Mesenteric fat pad (tissue), 1 donor: ENCODE measurements around the gene PCDHA10. TPM values are rescaled to one million over a fixed set of nuclear protein-coding genes. Genes with fewer than 3 reads are reported as not detected.
"Not testable (repeated sequence)": the region's sequence is repeated elsewhere in the genome, so short reads cannot be mapped to it uniquely, and the experiment has no call there.

Source experiments
- DNase-seq: peaks from one replicate; pipeline ENCODE4 v3.0.0-alpha.2; 2020; ENCODE audit warnings: low spot score
- long read RNA-seq: library from polyadenylated mRNA; unstranded; transcript quantifications from one replicate; pipeline ENCODE4 v2.0.0, GENCODE V29; 2020
- total RNA-seq: library from RNA; stranded (reverse); fragmentation: NEBNext Ultra II Directional; extraction: Animal tissue kit (Norgen Biotek cat#: 25700); gene quantifications from one replicate; pipeline ENCODE4 v1.2.1, GENCODE V29; 2021
- donor health status: DM: yes; HTN: yes; CAD: no.

The PCDHA10 gene, protein sequence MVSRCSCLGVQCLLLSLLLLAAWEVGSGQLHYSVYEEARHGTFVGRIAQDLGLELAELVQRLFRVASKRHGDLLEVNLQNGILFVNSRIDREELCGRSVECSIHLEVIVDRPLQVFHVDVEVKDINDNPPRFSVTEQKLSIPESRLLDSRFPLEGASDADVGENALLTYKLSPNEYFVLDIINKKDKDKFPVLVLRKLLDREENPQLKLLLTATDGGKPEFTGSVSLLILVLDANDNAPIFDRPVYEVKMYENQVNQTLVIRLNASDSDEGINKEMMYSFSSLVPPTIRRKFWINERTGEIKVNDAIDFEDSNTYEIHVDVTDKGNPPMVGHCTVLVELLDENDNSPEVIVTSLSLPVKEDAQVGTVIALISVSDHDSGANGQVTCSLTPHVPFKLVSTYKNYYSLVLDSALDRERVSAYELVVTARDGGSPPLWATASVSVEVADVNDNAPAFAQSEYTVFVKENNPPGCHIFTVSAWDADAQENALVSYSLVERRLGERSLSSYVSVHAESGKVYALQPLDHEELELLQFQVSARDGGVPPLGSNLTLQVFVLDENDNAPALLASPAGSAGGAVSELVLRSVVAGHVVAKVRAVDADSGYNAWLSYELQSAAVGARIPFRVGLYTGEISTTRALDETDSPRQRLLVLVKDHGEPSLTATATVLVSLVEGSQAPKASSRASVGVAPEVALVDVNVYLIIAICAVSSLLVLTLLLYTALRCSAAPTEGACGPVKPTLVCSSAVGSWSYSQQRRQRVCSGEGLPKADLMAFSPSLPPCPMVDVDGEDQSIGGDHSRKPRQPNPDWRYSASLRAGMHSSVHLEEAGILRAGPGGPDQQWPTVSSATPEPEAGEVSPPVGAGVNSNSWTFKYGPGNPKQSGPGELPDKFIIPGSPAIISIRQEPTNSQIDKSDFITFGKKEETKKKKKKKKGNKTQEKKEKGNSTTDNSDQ
- 1.8 TPM for total RNA-seq
- long read RNA-seq, full-length matches to known transcripts, result 2 of 2 reads
- long read RNA-seq, partial matches to known transcripts, result 0 of 2 reads
- long read RNA-seq, other reads (novel, unspliced or antisense), result 0 of 2 reads

DNA sequence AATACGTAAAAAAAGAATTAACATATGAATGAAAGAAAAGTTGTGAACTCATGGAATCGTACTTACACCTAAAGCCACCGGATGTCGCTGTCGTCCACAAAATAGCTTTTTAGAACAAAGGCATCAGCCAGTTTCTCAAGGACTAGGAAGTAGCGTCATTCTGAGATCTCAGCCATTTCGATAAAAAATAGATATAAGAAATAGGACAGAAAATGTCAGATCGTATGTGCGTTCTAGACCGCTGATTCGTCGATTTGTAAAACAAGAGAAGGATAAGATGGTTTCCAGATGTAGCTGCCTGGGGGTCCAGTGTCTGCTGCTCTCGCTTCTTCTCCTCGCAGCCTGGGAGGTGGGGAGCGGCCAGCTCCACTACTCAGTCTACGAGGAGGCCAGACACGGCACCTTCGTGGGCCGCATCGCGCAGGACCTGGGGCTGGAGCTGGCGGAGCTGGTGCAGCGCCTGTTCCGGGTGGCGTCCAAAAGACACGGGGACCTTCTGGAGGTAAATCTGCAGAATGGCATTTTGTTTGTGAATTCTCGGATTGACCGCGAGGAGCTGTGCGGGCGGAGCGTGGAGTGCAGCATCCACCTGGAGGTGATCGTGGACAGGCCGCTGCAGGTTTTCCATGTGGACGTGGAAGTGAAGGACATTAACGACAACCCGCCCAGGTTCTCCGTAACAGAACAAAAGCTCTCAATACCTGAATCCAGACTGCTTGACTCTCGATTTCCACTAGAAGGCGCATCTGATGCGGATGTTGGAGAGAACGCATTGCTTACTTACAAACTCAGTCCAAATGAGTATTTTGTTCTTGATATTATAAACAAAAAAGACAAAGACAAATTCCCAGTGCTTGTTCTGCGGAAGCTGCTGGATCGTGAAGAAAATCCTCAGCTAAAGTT is at the start of gene PCDHA10:
TSS of gene PCDHA10 (plus strand) at position 126 of the 903 bp plus-strand sequence. CDS start at position 278, 152 bp downstream.
- no peak for DNase-seq

DNA sequence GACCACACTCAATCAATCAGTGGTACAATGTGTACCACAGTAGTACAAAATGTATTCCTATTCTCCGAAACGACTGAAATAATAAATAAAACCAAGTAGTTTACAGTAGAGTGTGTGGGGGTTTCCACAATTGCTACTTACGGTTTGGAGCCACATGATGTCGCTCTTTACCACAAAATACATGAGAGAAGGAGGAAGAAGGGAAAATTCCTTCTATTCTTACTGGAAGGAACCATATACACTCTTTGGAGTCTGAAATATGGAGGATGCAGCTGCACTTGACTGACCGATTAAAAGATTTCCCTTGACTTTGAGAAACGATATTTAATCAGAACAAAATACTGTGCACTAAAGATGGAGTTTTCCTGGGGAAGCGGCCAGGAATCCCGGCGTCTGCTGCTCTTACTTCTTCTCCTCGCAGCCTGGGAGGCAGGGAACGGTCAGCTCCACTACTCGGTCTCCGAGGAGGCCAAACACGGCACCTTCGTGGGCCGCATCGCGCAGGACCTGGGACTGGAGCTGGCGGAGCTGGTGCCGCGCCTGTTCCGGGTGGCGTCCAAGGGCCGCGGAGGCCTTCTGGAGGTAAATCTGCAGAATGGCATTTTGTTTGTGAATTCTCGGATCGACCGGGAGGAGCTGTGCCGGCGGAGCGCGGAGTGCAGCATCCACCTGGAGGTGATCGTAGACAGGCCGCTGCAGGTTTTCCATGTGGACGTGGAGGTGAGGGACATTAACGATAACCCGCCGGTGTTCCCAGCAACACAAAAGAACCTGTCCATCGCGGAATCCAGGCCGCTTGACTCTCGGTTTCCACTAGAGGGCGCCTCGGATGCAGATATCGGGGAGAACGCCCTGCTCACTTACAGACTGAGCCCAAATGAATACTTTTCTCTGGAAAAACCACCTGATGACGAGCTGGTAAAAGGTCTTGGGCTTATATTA is 48.6 kb upstream of the PCDHA10 start, which contains the start of gene PCDHA4:
TSS of gene PCDHA4 (plus strand) at position 235 of the 942 bp plus-strand sequence.
- DNase-seq, result no peak

DNA sequence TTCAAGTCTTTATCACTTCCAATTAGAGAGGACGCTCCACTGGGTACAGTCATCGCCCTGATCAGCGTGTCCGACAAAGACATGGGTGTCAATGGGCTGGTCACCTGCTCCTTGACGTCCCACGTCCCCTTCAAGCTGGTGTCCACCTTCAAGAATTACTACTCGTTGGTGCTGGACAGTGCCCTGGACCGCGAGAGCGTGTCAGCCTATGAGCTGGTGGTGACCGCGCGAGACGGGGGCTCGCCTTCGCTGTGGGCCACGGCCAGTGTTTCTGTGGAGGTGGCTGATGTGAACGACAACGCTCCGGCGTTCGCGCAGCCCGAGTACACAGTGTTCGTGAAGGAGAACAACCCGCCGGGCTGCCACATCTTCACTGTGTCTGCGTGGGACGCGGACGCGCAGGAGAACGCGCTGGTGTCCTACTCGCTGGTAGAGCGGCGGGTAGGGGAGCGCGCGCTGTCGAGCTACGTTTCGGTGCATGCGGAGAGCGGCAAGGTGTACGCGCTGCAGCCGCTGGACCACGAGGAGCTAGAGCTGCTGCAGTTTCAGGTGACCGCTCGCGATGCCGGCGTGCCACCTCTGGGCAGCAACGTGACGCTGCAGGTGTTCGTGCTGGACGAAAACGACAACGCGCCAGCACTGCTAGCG is 47.3 kb upstream of the PCDHA10 start:
- DNase-seq, result not testable (repeated sequence)

DNA sequence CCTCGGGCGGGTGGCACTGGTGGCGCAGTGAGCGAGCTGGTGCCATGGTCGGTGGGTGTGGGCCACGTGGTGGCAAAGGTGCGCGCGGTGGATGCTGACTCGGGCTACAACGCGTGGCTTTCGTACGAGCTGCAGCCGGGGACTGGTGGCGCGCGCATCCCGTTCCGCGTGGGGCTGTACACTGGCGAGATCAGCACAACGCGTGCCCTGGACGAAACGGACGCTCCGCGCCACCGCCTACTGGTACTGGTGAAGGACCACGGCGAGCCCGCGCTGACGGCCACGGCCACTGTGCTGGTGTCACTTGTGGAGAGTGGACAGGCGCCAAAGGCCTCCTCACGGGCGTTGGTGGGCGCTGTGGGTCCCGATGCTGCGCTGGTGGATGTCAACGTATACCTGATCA is 46.8 kb upstream of the PCDHA10 start:
- no peak for DNase-seq

DNA sequence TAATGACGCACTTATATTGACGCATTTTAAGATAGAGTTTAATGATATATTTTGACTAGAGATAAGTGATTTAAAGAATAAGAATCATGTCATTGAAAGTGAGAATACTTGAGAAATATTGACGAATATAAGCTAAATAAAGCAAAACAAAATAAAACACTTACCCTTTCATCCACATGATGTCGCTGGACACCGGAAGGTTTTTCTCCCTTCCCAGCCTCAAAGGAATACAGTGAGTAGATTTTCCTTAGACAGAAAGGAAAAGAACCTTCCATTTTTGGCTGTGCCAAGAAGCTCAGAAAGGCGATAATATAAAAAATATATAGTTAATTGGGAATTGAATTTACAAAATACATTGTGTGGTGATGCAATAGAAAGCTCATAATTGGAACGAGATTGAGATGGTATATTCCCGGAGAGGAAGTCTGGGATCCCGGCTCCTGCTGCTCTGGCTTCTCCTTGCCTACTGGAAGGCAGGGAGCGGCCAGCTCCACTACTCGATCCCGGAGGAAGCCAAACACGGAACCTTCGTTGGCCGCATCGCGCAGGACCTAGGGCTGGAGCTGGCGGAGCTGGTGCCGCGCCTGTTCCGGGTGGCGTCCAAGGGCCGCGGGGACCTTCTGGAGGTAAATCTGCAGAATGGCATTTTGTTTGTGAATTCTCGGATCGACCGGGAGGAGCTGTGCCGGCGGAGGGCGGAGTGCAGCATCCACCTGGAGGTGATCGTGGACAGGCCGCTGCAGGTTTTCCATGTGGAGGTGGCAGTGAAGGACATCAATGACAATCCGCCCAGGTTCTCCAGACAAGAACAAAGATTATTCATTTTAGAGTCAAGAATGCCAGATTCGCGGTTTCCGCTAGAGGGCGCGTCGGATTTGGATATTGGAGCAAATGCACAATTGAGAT is 34.1 kb upstream of the PCDHA10 start, which contains the start of gene PCDHA5:
TSS of gene PCDHA5 (plus strand) at position 239 of the 906 bp plus-strand sequence.
- no peak for DNase-seq

DNA sequence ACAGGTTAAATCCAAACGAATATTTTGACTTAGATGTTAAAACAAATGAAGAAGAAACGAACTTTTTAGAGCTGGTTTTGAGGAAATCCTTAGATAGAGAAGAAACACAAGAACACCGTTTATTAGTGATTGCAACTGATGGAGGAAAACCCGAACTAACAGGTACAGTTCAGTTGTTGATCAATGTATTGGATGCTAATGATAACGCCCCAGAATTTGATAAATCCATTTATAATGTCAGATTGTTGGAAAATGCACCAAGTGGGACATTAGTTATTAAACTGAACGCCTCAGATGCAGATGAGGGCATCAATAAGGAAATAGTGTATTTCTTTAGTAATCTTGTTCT is 33.4 kb upstream of the PCDHA10 start:
- DNase-seq, result no peak

DNA sequence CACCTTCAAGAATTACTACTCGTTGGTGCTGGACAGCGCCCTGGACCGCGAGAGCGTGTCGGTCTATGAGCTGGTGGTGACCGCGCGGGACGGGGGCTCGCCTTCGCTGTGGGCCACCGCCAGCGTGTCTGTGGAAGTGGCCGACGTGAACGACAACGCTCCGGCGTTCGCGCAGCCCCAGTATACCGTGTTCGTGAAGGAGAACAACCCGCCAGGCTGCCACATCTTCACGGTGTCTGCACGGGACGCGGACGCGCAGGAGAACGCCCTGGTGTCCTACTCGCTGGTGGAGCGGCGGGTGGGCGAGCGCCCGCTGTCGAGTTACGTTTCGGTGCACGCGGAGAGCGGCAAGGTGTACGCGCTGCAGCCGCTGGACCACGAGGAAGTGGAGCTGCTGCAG is 32.7 kb upstream of the PCDHA10 start:
- not testable (repeated sequence) for DNase-seq

DNA sequence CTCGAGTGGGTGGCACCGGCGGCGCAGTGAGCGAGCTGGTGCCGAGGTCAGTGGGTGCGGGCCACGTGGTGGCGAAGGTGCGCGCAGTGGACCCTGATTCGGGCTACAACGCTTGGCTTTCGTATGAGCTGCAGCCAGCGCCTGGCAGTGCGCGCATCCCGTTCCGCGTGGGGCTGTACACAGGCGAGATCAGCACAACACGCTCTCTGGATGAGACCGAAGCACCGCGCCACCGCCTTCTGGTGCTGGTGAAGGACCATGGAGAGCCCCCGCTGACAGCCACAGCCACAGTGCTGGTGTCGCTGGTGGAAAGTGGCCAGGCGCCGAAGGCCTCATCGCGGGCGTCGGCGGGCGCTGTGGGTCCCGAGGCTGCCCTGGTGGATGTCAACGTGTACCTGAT is 32.2 kb upstream of the PCDHA10 start:
- DNase-seq, result no peak

DNA sequence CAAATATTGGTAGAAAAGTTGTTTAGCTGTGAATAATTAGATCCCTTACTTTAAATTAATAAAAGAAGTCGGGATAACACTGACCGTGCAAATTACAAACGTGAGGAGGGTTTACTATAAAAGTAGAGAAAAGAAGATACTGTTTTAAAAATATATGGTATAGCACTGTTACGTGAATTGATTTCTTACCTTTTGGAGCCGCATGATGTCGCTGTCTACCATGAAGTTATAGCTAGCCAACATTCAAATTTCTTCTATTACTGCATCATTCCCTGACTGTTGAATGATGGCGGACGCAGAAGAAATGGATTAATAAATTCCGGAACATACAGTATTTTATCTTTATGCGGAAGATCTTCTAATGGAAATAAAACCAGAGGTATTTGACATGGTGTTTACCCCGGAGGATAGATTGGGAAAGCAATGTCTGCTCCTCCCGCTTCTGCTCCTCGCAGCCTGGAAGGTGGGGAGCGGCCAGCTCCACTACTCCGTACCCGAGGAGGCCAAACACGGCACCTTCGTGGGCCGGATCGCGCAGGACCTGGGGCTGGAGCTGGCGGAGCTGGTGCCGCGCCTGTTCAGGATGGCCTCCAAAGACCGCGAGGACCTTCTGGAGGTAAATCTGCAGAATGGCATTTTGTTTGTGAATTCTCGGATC is 27.9 kb upstream of the PCDHA10 start, which contains the start of gene PCDHA6:
TSS of gene PCDHA6 (plus strand) at position 257 of the 658 bp plus-strand sequence. CDS start at position 389, 132 bp downstream.
- DNase-seq, result no peak

DNA sequence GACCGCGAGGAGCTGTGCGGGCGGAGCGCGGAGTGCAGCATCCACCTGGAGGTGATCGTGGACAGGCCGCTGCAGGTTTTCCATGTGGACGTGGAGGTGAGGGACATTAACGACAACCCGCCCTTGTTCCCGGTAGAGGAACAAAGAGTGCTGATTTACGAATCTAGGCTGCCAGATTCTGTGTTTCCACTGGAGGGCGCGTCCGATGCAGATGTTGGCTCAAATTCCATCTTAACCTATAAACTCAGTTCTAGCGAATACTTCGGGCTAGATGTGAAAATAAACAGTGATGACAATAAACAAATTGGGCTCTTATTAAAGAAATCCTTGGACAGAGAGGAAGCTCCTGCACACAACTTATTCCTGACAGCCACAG is 27.3 kb upstream of the PCDHA10 start:
- no peak for DNase-seq

DNA sequence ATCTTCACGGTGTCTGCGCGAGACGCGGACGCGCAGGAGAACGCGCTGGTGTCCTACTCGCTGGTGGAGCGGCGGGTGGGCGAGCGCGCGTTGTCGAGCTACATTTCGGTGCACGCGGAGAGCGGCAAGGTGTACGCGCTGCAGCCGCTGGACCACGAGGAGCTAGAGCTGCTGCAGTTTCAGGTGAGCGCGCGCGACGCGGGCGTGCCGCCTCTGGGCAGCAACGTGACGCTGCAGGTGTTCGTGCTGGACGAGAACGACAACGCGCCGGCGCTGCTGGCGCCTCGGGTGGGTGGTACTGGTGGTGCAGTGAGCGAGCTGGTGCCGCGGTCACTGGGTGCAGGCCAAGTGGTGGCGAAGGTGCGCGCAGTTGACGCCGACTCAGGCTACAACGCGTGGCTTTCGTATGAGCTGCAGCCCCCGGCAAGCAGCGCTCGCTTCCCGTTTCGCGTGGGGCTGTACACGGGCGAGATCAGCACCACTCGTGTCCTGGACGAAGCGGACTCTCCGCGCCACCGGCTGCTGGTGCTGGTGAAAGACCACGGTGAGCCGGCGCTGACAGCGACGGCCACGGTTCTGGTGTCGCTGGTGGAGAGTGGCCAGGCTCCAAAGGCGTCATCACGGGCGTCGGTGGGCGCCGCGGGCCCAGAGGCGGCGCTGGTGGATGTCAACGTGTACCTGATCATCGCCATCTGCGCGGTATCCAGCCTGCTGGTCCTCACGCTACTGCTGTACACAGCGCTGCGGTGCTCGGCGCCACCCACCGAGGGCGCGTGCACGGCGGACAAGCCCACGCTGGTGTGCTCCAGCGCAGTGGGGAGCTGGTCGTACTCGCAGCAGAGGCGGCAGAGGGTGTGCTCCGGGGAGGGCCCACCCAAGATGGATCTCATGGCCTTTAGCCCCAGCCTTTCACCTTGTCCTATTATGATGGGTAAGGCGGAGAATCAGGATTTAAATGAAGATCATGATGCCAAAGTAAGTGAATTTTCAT is 25.9 kb upstream of the PCDHA10 start:
- not testable (repeated sequence) for DNase-seq

DNA sequence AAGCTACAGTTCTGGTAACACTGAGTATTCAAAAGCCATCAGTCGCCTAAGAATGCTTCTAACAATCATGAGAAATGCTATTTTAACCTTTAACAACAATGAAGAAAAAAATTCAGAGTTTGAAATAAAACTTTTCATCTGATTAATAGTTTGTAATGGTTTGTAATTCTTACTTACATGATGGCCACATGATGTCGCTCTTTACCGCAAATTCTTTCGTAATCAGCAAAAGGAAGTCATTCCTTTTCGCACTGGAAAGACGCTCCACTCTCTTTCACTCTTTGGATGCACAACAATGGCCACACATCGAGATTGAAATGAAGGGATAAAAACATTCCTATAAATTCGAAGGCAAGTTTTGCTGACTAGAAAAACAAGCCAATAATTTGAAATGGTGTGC is 21.7 kb upstream of the PCDHA10 start, which contains the start of gene PCDHA7:
TSS of gene PCDHA7 (plus strand) at position 277 of the 400 bp plus-strand sequence. CDS start at position 392, 115 bp downstream.
- no peak for DNase-seq

DNA sequence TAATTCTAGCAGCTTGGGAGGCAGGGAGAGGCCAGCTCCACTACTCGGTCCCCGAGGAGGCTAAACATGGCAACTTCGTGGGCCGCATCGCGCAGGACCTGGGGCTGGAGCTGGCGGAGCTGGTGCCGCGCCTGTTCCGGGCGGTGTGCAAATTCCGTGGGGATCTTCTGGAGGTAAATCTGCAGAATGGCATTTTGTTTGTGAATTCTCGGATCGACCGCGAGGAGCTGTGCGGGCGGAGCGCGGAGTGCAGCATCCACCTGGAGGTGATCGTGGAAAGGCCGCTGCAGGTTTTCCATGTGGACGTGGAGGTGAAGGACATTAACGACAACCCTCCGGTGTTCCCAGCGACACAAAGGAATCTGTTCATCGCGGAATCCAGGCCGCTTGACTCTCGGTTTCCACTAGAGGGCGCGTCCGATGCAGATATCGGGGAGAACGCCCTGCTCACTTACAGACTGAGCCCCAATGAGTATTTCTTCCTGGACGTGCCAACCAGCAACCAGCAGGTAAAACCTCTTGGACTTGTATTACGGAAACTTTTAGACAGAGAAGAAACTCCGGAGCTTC is 21.2 kb upstream of the PCDHA10 start:
- not testable (repeated sequence) for DNase-seq

DNA sequence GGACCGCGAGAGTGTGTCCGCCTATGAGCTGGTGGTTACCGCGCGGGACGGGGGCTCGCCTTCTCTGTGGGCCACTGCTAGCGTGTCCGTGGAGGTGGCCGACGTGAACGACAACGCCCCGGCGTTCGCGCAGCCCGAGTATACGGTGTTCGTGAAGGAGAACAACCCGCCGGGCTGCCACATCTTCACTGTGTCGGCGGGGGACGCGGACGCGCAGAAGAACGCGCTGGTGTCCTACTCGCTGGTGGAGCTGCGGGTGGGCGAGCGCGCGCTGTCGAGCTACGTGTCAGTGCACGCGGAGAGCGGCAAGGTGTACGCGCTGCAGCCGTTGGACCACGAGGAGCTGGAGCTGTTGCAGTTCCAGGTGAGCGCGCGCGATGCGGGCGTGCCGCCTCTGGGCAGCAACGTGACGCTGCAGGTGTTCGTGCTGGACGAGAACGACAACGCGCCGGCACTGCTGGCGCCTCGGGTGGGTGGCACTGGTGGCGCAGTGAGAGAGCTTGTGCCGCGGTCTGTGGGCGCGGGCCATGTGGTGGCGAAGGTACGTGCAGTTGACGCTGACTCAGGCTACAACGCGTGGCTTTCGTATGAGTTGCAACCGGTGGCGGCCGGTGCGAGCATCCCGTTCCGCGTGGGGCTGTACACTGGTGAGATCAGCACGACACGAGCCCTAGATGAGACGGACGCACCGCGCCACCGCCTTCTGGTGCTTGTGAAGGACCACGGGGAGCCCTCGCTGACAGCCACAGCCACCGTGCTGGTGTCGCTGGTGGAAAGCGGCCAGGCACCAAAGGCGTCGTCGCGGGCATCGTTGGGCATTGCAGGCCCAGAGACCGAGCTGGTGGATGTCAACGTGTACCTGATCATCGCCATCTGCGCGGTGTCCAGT is 19.8 kb upstream of the PCDHA10 start:
- DNase-seq, result peak; percentile 89
